Activated gamma-delta T cell treated with Interleukin-2 at 50 U/mL for 16 hours (primary cell): ENCODE results near the gene SLC9A7.
A peak's percentile ranks its signal among the peaks of the same experiment; 100 is the strongest.

ENCODE experiments used
- DNase-seq: peaks from one replicate; pipeline ENCODE4 v3.0.0-alpha.2; 2020

Gene SLC9A7

GRCh38 chrX:46698691-46699090 is 60.2 kb downstream of the SLC9A7 start:
- no peak for DNase-seq

- DNase-seq: no peak
Measured at GRCh38 chrX:46695491-46695890, 63.4 kb downstream of the SLC9A7 start.

- DNase-seq: no peak
Measured at GRCh38 chrX:46694549-46694948, 64.4 kb downstream of the SLC9A7 start.

- DNase-seq: no peak
Measured at GRCh38 chrX:46693149-46693548, 65.8 kb downstream of the SLC9A7 start.

- DNase-seq: no peak
Measured at GRCh38 chrX:46690818-46691217, 68.1 kb downstream of the SLC9A7 start.

GRCh38 chrX:46687619-46688018 is 71.3 kb downstream of the SLC9A7 start:
- DNase-seq: no peak

- DNase-seq: peak; percentile 29
Measured at GRCh38 chrX:46686003-46686645, 72.8 kb downstream of the SLC9A7 start.

- DNase-seq: no peak
Measured at GRCh38 chrX:46683048-46683447, 75.9 kb downstream of the SLC9A7 start.

- DNase-seq: no peak
Measured at GRCh38 chrX:46681849-46682248, 77.1 kb downstream of the SLC9A7 start.

- no peak for DNase-seq
Measured at GRCh38 chrX:46678232-46678631, 80.7 kb downstream of the SLC9A7 start.

GRCh38 chrX:46676399-46677356 is 82.2 kb downstream of the SLC9A7 start:
- DNase-seq: no peak

GRCh38 chrX:46673620-46674359 is 85.1 kb downstream of the SLC9A7 start:
- no peak for DNase-seq

GRCh38 chrX:46670316-46670715 is 88.6 kb downstream of the SLC9A7 start:
- no peak for DNase-seq

GRCh38 chrX:46666831-46667230 is 92.1 kb downstream of the SLC9A7 start:
- no peak for DNase-seq

- DNase-seq: no peak
Measured at GRCh38 chrX:46665232-46666152, 93.4 kb downstream of the SLC9A7 start.

GRCh38 chrX:46662188-46662958 is 96.5 kb downstream of the SLC9A7 start:
- DNase-seq: no peak

GRCh38 chrX:46653482-46653881 is 105.4 kb downstream of the SLC9A7 start:
- DNase-seq: no peak

GRCh38 chrX:46649421-46650260 is 109.3 kb downstream of the SLC9A7 start:
- no peak for DNase-seq

- no peak for DNase-seq
Measured at GRCh38 chrX:46648660-46649059, 110.3 kb downstream of the SLC9A7 start.

- no peak for DNase-seq
Measured at GRCh38 chrX:46647251-46647650, 111.7 kb downstream of the SLC9A7 start.

GRCh38 chrX:46645614-46646013 is 113.3 kb downstream of the SLC9A7 start:
- no peak for DNase-seq
